RCC 7860 (cell line): ENCODE measurements around the gene RGCC.

Experiments used
- DNase-seq: peaks from one replicate; pipeline ENCODE4 v3.0.0-alpha.2; 2015; ENCODE audit warnings: low spot score
- FAIRE-seq: peaks from 2 replicates; lab custom pipeline; 2012; peaks lifted over from hg19 to GRCh38; lab: Jason Lieb, UNC

RGCC gene

GRCh38 chr13:41514853-41515395, 57.6 kb downstream of the RGCC start:
- FAIRE-seq, result no peak
- DNase-seq, result no peak

- no peak for FAIRE-seq
- no peak for DNase-seq
These were observed 58.3 kb downstream of the RGCC start for GRCh38 chr13:41515491-41516139.

- DNase-seq (no peak), FAIRE-seq (no peak)
These were observed 58.8 kb downstream of the RGCC start for GRCh38 chr13:41516166-41516565.

- no peak for DNase-seq
- FAIRE-seq, result no peak
These were observed 59.4 kb downstream of the RGCC start for GRCh38 chr13:41516760-41517159.

GRCh38 chr13:41520016-41520659, 62.8 kb downstream of the RGCC start:
- FAIRE-seq, result no peak
- no peak for DNase-seq
